Stimulated activated CD4-positive, alpha-beta T cell treated with anti-CD3 and anti-CD28 coated beads, TNF-alpha, amount 100 ng/mL, for 4 hours (primary cell): ENCODE measurements around the gene AMER2.
A peak's percentile ranks its signal among the peaks of the same experiment; 100 is the strongest.

Source experiments
- DNase-seq, 3 experiments: peaks; one replicate each; pipeline ENCODE4 v3.0.0-alpha.2; 2020; ENCODE audit warnings: low read depth in 3 of 3

The AMER2 gene

DNA sequence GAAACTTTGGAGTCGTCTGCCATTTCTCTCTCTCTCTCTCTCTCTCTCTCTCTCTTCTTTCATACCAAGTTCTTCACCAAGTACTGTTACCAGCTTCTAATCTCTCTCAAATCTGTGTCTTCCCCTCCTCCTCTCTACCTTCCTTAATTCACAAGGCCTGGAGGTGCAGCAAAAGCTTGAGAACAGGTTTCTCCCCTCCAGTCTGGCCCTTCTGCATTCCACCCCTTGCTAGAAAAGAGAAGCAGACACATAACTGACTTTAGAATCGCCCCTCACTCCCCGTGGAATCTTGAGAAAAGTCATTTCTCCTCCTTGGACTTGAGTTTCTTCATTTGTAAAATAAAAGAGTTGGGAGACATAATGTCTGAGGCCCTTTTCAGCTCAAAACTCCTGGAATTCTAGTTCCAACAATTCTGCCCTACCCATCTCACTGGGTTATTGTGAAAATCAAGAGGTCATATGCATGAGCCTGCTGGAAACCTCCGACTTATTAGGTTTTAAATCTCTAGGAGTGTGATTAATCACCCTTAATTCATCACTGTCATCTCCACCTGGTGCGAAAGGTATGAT lies 20.4 kb downstream of the AMER2 start:
- no peak for DNase-seq

DNA sequence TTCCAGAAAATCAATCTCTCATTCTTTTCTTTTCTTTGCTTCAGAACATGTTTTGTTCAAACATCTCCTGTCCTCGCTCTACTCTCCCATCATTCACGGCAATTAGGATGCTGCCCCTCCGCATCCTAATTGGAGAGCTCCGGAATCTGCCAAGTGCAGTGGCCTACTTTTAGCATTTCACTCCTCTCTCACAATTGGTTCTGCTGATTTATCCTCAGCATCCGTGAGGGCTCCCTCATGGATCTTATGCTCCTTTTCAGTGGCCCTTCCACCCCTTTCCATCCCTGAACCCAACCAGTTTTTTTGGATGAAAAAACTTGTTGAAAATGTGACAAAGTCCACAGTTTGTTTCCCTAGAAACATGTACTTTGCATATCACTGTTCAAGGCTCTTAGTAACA lies 22.4 kb downstream of the AMER2 start:
- DNase-seq: no peak

DNA sequence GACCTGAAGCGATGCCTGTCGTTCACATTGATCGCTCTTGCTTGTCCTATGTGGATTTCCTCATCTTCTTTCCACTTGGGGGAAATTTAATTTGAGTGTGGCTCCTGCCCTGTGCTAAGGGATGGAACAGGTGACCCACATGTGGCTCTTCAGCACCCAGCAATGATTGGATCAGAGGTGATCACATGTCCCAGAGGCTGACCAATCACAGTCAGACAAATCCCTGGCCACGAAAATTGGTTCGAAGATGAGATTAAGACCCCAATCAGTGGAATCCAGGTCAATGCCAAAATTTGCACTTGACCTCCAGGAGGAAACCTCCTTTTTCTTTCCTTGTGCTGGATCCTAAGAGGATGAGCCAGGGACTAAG lies 23.7 kb downstream of the AMER2 start:
- DNase-seq: no peak

DNA sequence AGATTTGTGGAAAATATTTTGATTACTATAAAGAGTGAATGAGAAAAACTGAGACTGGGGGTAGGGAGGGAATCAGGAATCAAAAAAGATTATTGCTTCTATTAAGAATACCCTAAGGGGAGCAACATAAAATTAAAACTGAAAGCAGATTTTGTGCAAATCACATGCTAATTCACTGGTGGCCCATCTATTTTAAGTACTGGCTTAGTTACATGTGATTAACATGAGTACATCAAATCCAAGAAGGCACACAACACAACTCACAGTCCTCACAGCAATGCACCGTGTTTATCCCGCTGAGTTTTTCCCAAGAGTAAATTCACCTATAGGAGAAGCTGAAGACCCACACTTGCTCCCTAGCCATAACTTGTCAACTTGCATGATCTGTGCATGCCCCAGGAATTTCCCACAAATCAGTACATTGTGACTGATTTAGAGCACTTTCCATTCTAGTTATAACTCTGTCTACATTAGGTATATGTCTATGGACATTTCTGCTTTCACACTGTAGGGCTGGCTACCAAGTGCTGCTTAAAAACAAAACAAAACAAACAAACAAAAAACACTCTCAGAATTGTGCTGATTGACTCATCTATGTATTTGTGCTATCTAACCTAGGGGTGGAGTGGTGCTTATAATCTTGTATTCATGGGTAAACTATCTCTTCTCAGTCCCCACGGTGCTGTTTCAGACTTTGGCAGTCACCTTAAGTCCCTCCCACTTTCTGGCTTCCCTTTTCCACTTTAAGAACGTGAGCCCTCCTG lies 24.3 kb downstream of the AMER2 start:
- DNase-seq: no peak

DNA sequence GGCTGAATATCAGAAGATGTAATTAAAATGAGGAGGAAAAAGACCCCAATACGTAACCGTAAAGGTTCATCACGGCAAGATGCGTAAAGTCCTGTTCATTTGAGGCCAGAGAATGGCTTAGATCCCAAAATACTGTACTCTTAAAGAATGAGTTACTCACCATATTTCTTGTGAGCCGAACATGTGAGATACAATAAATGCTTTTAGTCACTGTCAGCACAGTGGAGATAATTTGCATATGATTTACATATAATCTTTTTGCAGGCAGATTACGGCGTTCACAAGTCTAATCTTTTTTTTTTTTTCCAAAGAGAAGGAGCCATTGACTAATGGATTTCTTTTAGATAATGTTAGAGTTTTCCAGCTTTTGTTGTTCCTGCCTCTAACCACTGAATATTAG lies 28.4 kb downstream of the AMER2 start:
- no peak for DNase-seq

DNA sequence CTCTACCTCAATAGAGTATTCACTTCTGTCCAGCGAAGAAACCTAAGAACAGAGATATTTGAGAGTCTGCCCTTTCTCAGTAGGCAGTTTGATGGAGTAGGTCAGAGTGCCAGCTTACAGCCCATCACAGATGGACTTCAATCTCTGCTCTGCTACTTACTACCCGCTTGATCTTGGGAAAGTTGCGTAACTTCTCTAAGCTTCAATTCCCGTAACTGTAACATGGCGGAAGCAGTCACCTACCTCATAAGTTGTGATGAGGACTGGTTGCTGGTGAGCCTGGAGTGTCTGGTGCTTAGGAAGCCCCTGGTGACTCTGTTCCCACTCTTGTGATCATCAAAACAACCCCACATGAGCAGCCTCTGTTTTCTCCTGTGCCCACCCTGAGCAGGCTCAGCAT lies 31.0 kb downstream of the AMER2 start:
- DNase-seq: no peak

DNA sequence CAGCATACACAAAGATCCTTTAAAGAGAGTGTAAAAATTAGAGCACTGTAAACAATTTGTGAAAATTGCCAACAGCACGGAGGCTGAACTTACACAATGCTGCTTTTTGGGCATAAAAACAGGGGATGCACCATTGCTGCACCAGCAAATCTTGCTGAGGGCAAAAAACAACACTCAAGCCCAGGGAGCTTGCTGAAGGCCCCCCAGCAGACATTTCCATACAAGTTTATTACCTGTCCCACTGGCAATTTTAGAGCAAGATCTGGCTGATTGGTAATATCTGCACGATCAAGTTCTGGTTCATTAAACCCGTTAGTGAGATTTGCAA lies 34.3 kb downstream of the AMER2 start:
- no peak for DNase-seq

DNA sequence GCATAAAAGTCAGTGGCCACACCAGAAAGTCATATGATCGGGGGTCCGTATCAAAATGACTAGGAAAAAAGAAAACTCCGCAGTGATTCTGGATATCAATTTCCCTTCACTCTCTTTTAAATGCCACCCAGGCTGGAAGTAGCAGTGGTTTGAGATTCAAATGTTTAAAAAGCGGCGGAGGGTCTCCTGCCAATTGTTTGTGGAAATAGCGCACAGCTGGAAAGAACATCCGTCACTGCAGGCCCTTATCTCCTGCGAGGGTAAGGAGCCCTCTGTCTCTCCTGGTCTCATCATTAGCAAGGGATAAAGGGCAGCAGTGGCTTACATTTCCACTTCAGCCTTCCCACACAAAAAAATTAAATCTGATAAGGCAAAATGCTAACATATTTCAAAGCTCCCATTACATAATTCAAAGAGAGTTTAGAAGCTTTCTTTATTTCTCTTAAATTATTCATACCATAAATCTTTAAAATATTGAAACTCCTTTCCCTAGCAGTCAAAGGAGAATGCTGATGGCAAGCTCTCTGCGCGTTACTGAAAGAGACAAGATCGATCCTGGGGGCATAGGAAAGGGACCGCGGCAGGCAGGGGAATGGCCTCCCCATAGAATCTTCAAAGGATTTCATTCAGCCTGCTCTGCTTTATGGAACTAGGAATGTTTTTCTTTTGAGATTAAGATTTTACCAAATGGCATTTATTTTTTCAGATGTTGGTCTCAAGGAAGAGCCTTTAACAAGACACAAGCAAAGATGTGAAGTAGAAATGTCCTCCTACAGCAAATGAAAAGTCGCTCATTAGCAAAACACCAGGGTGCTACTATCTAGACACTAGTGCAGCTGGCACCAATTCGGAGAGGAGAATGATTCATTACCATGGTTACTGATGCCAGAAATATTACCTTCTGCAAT lies 35.0 kb downstream of the AMER2 start:
- DNase-seq: no peak

DNA sequence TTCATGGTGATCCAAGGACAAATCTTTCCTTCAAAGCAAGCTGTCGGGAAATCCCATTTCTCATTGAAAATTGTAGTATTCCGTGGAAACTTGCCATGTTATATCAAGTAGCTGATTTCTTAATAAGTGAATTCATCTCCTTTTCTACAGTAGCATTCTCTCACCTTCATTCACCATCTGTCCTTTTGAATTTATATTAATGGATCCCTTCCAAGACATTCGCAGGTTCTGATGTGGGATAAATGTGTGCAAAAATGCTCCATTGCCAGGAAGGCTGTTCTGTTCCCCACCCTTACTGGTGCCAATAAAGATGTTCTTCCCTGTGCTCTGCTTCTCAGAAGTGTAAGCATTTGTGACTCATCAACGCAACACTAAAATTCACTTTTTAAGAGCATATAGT lies 36.2 kb downstream of the AMER2 start:
- no peak for DNase-seq

DNA sequence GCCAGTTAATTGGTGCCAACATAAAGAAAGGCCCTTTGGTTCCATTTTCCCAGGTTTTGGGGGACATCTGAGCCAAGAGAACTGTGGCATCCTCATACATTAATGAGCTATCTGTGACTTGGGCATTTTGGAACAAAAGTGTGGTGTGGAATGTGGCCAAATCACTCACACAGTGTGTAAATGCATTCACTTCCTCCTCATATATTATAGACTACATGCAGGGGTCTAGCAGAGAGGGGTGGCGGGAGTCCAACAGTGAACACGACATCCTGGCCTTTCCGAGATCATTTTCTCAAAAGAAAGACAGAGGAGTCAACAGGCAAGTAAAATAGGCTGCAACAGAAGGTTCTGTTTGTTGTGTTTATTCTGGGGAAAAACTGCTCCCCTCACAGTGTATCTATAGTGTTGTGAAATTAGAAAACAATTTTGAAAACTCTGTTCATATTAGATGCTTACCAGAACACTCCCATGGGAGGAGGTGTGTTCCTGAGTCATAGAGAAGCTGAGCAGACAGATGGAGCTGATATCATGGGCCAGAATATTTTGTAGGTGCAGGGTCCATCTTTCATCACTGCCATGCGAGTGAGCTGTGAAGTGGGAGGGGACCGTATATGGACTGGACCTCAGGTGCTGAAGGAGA lies 39.2 kb downstream of the AMER2 start:
- no peak for DNase-seq

DNA sequence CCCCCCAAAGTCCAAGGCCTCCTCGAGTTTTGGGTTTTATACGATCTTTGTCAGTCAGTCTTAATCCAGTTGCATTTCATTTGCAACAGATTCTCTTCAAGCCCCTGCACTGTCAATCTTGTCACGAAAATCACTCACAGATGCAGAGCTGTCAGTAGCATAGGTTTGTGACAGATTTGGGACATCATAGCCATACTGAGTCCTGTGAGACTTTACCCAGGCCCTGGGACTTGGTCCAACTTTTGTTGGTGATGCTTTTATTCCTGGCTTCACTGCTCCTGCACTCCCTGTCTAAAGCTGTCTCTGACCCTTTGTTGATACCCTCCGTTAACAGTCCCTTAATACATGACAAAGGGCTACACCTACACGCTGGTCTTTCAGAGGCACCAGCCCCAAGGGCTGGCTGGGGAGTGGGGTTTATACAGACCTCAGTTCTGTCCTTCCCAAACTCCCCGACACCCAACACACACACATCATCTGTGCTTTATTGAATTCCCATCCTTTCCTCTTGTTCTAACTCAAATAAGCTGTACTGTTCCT lies 40.1 kb downstream of the AMER2 start:
- DNase-seq: no peak

DNA sequence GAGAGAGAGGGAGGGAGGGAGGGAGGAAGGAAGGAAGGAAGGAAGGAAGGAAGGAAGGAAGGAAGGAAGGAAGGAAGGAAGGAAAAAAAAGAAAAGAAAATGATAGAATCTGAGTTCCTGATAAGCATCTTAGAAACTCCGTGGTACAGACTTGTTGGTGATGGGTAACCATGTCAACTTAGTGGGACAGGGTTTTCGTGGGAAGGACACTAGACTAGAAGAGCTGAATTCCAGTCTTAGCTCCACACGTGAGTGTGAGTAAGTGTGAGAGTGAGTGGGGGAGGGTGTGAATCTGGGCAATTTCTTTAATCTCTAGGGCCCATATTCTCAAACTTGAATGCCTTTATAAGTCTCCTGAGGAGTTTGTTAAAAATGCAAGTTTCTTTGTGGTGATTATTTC lies 41.1 kb downstream of the AMER2 start:
- DNase-seq: no peak

DNA sequence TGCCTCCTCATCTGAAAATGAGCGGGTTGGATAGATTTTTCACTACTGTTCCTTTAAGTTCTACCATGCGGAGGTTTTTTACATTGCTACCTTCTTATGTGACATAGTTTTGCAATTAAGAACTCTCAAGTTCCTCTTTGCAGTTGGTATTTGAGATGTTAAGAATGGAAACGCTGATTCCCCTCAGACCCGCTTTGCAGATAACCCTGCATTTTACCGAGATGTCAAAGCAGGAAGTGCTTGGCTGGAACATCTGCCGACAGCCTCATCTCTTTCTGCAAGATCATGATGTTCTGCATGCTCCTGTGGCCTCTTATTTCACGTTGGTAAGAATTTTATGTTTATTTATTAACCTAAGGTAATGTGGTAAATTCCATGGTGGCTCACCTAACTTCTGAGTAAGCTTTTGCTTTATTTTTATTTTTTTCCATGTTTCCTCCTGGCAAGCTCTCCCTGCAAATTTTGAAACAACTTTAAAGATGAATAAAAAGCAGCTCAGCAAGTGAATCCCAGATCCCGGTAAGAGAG lies 53.6 kb downstream of the AMER2 start:
- no peak for DNase-seq

DNA sequence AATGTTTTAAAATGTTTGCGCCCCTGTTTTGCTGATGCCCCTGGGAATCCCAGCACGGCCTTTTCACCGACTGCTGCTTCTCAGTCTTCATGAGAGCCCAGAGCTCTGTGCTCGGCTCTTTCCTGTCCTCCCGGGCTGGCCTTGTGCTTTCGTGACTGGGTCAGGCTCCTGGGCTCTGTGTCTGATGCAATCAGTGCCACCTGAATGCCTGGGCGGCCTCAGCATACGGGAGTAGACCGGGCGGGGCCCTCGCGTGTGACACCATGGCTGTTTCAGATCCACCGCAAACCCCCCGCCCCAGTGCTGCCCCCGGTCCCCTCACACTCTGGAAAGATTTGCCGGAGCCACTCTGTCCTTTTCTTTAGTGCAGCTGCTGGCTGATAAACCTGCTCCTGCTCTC lies 54.8 kb downstream of the AMER2 start:
- DNase-seq: no peak

DNA sequence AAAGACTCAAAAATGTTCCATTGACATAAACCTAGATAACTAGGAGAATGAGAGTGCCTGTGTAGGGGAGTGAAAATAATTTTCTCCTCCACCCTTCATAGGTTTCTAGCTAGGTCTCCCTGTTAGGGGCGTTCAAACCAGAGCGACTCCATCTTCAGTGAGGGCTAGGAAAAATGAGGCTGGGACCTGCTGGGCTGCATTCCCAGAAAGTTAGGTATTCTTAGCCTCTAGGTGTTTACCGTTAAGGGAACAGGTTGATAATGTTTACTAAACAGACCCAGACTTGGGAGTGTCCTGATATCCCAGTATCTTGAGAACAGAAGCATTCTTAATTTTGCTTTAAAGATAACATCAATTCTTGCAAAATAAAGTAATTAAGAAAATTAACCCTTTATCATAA lies 56.0 kb downstream of the AMER2 start:
- no peak for DNase-seq

DNA sequence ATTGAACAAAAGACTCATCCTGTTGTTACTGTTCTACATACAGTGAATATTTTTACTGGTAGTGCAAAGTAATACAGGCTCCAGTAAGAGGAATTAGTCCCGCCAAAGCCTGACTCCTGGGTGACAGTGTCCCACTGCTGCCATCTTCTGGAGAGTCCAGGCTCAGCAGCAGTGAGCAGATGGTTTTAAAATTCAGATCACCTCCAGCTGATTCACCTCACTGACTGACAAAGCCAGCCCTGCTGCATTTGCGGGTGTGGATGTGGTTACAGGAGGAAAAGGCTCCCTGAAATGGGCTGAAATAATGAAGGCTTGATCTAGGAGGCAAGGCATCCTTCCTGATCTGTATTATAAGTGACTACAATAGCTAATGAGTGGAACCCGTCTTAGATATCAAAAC lies 57.9 kb downstream of the AMER2 start:
- peak in 2 of 3 experiments; percentile 18 to 33 for DNase-seq

DNA sequence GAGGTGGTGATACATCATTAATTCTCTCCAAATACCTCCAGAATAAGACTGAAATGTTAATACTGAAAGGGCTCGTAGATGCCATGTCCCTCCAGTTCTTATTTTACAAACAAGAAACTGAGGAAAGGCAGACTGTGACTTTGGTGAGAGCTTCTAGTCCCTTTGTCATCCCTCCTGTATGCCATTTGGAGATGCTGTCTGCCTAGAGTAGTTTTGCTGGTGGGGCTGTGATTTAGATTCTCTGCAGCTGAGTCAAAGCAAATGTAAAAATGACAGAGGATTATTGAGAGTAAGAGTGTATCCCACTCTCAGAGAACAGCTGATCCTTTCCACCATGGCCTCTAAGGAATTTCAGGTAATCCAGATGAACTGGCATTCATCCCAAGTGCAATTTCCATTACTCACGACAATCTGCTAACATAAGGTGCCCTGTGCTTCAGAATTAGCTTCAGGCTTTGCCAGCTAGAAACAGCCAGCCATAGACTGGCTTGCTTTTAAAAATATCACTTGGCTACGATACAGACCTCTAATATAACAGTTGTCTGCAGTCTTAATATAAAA lies 59.3 kb downstream of the AMER2 start:
- DNase-seq: no peak
